ENCODE data around the gene TWIST2. TPM values are rescaled to one million over a fixed set of nuclear protein-coding genes. Genes with fewer than 3 reads are reported as not detected.

Gene TWIST2
- total RNA-seq, 1 experiment from 2014 or later, result 5.0 TPM

GRCh38 chr2:238883421-238883901 lies 35.6 kb downstream of the TWIST2 start:
- POLR2A ChIA-PET (ENCODE audit: unreplicated experiment), result no interaction called here
- intact Hi-C loops (cut with micrococcal nuclease; ENCODE audit: unreplicated experiment), result no loop called here
- Histone ChIP-seq H3K36me3 (ENCODE audit: low read depth) (no peaks in the 10 kb centered on the region), H3K27me3 (ENCODE audit: insufficient read depth, low read depth) (peaks cover 47% of the 10 kb centered on the region), H3F3A (ENCODE audit: insufficient read depth, low read depth) (no peaks in the 10 kb centered on the region), H3K4me2 (no peak overlapping the region), H4K20me1 (ENCODE audit: insufficient read depth) (no peaks in the 10 kb centered on the region), H3K4me3 (no peak overlapping the region), H3K4me1 (replicated peaks; ENCODE audit: insufficient read depth) (no peaks in the 10 kb centered on the region), H3K27ac (no peak overlapping the region), H3K9me3 (ENCODE audit: insufficient read depth, low read depth) (no peaks in the 10 kb centered on the region), H2AFZ (no peak overlapping the region), H3K9me2 (ENCODE audit: insufficient read depth) (no peaks in the 10 kb centered on the region), H3K79me2 (ENCODE audit: low read depth) (no peaks in the 10 kb centered on the region)
- DNase-seq, result no peak
- TF ChIP-seq CTCF (conservative IDR thresholded peaks at IDR 0.05), result no peak
- no peak for TF ChIP-seq EZH2 (IDR thresholded peaks at IDR 0.05; ENCODE audit: low read depth)
- no TSS peak for BruUV-seq (replicated peaks)
- CTCF ChIA-PET, result no interaction called here

- no peak for TF ChIP-seq CTCF (conservative IDR thresholded peaks at IDR 0.05)
- TF ChIP-seq EZH2 (IDR thresholded peaks at IDR 0.05; ENCODE audit: low read depth), result no peak
- ChIA-PET CTCF (no interaction called here), POLR2A (ENCODE audit: unreplicated experiment) (no interaction called here)
- Histone ChIP-seq H3K9me2 (ENCODE audit: insufficient read depth) (no peaks in the 10 kb centered on the region), H3K36me3 (ENCODE audit: low read depth) (no peaks in the 10 kb centered on the region), H4K20me1 (ENCODE audit: insufficient read depth) (no peaks in the 10 kb centered on the region), H3F3A (ENCODE audit: insufficient read depth, low read depth) (no peaks in the 10 kb centered on the region), H3K4me2 (no peak overlapping the region), H3K9me3 (ENCODE audit: insufficient read depth, low read depth) (no peaks in the 10 kb centered on the region), H3K4me1 (replicated peaks; ENCODE audit: insufficient read depth) (no peaks in the 10 kb centered on the region), H3K27ac (no peak overlapping the region), H3K4me3 (no peak overlapping the region), H2AFZ (no peak overlapping the region), H3K27me3 (ENCODE audit: insufficient read depth, low read depth) (peaks cover 49% of the 10 kb centered on the region), H3K79me2 (ENCODE audit: low read depth) (no peaks in the 10 kb centered on the region)
- intact Hi-C loops (cut with micrococcal nuclease; ENCODE audit: unreplicated experiment), result no loop called here
- no peak for DNase-seq
- no TSS peak for BruUV-seq (replicated peaks)
Observed at GRCh38 chr2:238884122-238884811, 36.4 kb downstream of the TWIST2 start.

- ChIA-PET CTCF (no interaction called here), POLR2A (ENCODE audit: unreplicated experiment) (no interaction called here)
- Histone ChIP-seq H3F3A (ENCODE audit: insufficient read depth, low read depth) (no peaks in the 10 kb centered on the region), H3K9me3 (ENCODE audit: insufficient read depth, low read depth) (no peaks in the 10 kb centered on the region), H3K9me2 (ENCODE audit: insufficient read depth) (no peaks in the 10 kb centered on the region), H4K20me1 (ENCODE audit: insufficient read depth) (no peaks in the 10 kb centered on the region), H3K4me3 (no peak overlapping the region), H3K4me2 (no peak overlapping the region), H3K36me3 (ENCODE audit: low read depth) (no peaks in the 10 kb centered on the region), H3K4me1 (replicated peaks; ENCODE audit: insufficient read depth) (no peaks in the 10 kb centered on the region), H3K27ac (no peak overlapping the region), H3K27me3 (ENCODE audit: insufficient read depth, low read depth) (peaks cover 49% of the 10 kb centered on the region), H2AFZ (no peak overlapping the region), H3K79me2 (ENCODE audit: low read depth) (no peaks in the 10 kb centered on the region)
- intact Hi-C loops (cut with micrococcal nuclease; ENCODE audit: unreplicated experiment), result no loop called here
- no peak for DNase-seq
- no TSS peak for BruUV-seq (replicated peaks)
- TF ChIP-seq CTCF (conservative IDR thresholded peaks at IDR 0.05), result no peak
- TF ChIP-seq EZH2 (IDR thresholded peaks at IDR 0.05; ENCODE audit: low read depth), result no peak
Observed at GRCh38 chr2:238884812-238885408, 37.0 kb downstream of the TWIST2 start.
